GM19455 (cell line): Measurements from ENCODE around the gene MAST3.
"Not testable (repeated sequence)": the region's sequence is repeated elsewhere in the genome, so short reads cannot be mapped to it uniquely, and the experiment has no call there.

ENCODE experiments used
- ATAC-seq: cut with Tn5 transposase; IDR thresholded peaks from one replicate; pipeline ENCODE4 v1.9.1; 2021; ENCODE audit not compliant: unreplicated experiment

The MAST3 gene

GRCh38 chr19:18157465-18158063 is 60.0 kb downstream of the MAST3 start:
- no peak for ATAC-seq

GRCh38 chr19:18158467-18158866 is 60.9 kb downstream of the MAST3 start:
- no peak for ATAC-seq

GRCh38 chr19:18159059-18159616 is 61.6 kb downstream of the MAST3 start:
- ATAC-seq, result not testable (repeated sequence)

DNA sequence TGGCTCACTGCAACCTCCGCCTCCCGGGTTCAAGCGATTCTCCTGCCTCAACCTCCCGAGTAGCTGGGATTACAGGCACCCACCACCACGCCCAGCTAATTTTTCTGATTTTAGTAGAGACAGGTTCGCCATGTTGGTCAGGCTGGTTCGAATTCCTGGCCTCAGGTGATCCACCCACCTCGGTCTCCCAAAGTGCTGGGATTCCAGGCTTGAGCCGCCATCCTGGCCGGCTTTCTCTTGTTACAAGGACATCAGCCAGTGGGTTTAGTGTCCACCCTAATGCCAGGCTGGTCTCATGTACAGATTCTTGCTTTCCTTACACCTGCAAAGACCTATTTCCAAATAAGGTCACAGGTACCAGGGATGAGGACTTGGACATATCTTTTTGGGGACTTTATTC is 62.2 kb downstream of the MAST3 start:
- no peak for ATAC-seq

DNA sequence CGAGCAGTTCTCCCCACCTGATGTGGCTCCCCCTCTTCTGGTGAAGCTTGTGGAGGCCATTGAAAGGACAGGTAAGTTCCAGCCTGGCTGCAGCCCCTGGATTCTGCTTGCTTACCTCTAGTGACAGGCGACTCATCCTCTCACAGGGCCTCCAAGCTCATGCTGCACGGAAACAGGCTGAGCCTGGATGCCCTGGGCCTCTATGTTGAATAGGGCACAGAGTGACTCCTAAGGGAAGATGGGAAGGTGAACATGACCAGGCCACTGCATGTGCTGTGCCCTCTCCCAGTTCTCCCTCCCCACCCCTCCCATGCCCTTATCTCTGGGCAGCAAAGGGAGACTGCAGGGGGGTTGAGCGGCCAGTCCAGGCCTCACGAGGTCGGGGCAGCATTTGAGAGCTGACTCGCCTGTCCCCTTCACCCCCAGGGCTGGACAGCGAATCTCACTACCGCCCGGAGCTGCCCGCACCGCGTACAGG is 63.0 kb downstream of the MAST3 start:
- ATAC-seq, result no peak

- ATAC-seq, result peak; percentile 65
Measured at GRCh38 chr19:18160971-18161635, 63.5 kb downstream of the MAST3 start.

- no peak for ATAC-seq
Measured at GRCh38 chr19:18161636-18162002, 64.0 kb downstream of the MAST3 start.

DNA sequence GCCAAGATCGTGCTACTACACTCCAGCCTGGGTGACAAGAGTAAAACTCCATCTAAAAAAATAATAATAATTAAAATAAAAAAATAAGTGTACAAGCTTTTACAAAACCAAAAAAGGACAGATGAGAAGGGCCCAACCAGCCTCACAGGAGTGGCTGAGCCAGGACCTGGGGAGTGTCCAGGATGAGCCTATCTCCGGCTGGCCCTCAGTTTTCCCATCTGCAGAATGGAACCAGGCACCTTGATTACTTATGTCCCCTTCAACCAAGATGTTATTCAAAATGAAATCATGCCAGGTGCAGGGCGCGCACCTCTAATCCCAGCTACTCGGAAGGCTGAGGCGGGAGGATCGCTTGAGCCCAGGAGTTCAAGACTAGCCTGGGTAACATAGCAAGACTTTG is 66.5 kb downstream of the MAST3 start:
- ATAC-seq, result no peak

DNA sequence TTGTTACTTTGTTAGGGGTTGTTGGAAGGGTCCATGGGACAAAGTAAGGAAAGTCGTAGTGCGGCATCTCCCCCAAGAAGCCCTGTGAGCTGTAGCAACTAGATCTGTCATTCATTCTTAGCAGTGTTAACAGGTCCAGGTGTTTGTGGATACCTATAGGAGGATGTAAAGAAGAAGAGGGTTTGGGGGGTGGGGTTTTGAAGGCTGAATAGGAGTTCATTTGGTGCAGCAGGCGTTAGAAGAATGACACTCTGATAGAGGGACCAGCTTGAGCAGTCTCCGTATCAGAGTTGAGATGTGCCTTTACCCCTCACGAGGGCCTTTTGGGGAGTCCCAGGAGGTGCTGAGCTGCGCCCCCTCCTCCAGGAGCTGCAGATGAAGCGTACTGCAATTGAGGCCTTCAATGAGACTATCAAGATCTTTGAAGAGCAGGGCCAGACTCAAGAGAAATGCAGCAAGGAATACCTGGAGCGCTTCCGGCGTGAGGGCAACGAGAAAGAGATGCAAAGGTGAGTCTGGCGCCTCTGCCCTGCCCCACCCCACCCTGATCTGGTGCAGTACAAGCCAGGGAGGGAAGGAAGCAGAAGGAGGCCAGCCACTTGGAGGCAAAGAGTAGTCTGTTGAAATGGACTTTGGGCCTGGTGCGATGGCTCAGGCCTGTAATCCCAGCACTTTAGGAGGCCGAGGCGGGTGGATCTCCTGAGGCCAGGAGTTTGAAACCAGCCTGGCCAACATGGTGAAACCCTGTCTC is 68.4 kb downstream of the MAST3 start:
- ATAC-seq, result no peak

DNA sequence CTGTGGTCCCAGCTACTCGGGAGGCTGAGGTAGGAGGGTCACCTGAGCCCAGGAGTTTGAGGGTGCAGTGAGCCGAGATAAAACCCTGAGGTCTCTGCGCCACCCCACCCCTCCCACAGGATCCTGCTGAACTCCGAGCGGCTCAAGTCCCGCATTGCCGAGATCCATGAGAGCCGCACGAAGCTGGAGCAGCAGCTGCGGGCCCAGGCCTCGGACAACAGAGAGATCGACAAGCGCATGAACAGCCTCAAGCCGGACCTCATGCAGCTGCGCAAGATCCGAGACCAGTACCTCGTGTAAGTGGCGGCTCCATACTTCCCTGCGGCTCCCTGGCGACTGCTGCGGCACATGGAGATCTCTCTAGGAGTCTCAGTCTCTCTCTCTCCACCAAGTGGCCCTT is 69.4 kb downstream of the MAST3 start:
- ATAC-seq, result no peak

GRCh38 chr19:18167975-18168645 is 70.5 kb downstream of the MAST3 start:
- no peak for ATAC-seq

GRCh38 chr19:18168673-18169381 is 71.2 kb downstream of the MAST3 start:
- no peak for ATAC-seq

- no peak for ATAC-seq
Measured at GRCh38 chr19:18170714-18171255, 73.2 kb downstream of the MAST3 start.

GRCh38 chr19:18171605-18172327 is 74.2 kb downstream of the MAST3 start:
- ATAC-seq, result no peak

DNA sequence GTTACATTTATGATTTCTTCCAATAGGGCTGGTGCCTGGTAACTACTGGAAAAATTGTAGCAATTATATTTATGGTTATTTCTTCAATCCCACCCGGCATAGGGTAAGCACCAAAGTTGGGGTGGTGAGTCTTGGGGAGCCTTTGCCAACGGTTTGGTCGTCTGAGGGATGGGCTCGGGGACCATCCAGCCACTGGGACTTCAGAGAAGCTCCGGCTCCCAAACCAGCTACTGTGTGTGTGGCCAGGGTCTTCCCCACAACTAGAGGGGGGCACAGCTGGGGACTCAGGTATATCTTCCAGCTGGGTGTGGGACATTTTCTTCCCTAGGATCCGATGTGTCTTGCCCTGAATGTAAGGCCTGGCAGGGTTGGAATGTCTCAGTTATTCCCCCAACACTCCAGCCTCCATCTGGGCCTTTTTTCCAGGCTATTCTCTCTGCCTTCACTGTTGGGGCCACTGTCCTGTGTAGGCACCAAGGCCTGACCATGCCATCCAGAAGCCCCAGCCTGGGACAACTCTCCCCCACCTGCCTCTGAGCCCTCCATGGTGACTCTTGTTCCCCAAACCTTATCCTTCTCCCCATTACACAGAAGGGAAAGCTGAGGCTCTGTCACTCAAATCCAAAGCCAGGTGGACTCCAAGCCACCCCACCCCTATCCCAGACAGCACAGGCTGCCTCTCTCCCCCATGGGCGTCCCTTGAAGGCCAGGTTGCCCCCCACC is 74.9 kb downstream of the MAST3 start:
- ATAC-seq, result no peak

GRCh38 chr19:18173054-18173571 is 75.5 kb downstream of the MAST3 start:
- no peak for ATAC-seq

GRCh38 chr19:18173572-18174288 is 76.2 kb downstream of the MAST3 start, which contains the start of gene IFI30:
IFI30 (plus strand) TSS chr19:18173813; CDS start chr19:18173842, 29 bp downstream.
- no peak for ATAC-seq

DNA sequence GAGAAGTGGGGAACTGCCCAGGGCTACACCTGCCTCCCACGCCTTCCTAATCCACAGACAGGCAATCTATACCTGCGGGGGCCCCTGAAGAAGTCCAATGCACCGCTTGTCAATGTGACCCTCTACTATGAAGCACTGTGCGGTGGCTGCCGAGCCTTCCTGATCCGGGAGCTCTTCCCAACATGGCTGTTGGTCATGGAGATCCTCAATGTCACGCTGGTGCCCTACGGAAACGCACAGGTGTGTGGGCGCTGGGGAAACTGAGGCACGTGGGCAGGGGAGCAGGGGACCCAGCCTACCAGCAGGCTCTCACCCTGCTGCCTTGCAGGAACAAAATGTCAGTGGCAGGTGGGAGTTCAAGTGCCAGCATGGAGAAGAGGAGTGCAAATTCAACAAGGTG is 77.4 kb downstream of the MAST3 start:
- ATAC-seq, result no peak
